Measurements from ENCODE around the gene PDILT.
"Not testable (repeated sequence)": the region's sequence is repeated elsewhere in the genome, so short reads cannot be mapped to it uniquely, and the experiment has no call there.

The PDILT gene, protein sequence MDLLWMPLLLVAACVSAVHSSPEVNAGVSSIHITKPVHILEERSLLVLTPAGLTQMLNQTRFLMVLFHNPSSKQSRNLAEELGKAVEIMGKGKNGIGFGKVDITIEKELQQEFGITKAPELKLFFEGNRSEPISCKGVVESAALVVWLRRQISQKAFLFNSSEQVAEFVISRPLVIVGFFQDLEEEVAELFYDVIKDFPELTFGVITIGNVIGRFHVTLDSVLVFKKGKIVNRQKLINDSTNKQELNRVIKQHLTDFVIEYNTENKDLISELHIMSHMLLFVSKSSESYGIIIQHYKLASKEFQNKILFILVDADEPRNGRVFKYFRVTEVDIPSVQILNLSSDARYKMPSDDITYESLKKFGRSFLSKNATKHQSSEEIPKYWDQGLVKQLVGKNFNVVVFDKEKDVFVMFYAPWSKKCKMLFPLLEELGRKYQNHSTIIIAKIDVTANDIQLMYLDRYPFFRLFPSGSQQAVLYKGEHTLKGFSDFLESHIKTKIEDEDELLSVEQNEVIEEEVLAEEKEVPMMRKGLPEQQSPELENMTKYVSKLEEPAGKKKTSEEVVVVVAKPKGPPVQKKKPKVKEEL

DNA sequence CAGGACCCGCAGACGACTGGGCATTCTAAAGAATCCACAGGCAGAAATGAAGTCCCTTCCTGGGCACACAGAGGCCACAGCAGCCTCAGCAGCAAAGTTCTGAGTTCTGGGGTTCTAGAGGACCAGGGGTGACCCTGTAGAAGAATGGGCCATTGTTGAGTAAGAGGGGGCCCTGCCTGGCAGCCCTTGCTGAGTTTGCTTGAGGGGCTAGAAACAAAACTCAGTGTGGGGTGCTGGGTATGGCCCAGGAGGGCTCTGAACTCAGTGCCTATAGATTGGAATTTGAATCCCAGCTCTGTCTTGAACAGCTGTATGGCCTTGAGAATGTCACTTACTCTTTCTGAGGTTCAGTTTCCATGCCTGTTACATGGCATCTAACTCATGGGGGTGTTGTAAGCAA lies at the start of gene PDILT:
TSS of gene PDILT (minus strand) at position 101 of the 400 bp plus-strand sequence. CDS start 5,437 bp downstream, outside the sequence.
- FAIRE-seq = no peak

DNA sequence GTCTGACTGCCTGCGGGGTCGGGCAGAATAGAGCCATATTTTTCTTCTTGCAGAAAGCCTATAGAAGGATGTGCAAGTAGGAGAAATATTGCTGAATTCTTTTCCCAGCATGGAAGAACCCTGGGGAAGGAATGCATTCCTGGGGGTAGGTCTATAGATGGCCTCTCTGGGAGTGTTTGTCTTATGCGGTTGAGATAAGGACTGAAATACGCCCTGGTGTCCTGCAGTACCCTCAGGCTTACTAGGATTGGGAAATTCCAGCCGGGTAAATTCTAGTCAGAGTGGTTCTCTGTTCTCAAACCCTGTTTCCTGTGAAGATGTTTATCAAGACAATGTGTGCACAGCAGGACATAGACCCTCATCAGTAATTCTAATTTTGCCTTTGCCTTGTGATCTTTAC lies 49.1 kb upstream of the PDILT start:
- not testable (repeated sequence) for FAIRE-seq

DNA sequence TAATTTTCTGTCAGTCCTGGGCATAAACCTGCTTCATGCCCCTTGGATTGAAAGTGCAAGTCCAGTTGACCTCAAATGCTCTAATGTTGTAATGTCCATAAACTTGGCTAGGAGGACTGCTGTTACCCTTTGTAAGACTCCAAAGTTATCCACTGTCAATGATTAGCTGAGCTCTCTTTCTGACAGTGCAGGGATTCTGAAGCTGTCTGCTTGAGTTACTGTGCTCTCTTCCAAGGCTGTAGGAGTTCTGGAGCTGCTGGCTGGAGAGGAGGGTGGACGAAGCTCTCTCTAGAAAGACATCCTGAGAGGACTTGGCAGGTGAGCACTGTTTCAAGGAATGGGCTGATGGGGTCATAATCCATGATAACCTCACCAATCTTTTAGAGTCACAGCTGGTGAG lies 46.8 kb upstream of the PDILT start, which contains the start of gene ACSM2A:
TSS of gene ACSM2A (plus strand) at position 158 of the 400 bp plus-strand sequence. CDS start 8,594 bp downstream, outside the sequence.
- FAIRE-seq = not testable (repeated sequence)

DNA sequence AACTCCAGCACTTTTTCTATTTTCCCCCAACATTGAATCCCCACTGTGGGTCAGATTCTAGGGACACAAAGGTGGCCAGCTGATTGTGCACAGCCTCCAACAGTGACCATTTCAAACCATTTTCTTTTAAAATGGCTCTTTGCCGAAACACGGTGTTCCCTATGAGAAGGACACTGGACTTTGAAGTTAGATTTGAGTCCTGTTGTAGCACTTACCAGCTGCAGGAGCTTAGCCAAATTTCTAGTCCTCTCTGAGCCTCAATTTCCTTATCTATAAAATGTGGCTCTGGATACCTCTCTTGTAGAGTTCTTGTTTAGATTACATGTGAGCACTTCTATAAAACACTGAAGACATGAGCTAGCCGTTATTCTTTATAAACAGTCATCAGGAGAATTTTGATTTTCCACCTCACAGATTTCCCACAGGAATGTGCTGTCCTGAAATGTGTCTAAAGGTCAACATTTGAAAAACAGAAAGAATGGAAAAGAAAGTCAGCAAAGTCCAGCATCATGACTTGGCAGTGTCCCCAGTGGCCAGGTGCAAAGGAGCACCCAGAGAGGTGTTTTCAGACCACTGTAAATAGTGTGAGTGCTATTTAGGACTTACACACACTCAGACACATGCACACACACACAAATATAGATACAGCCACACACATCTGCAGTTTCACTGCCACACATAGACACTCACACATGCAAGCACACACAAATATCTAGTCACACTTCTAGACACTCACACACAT lies 42.3 kb upstream of the PDILT start:
- FAIRE-seq = not testable (repeated sequence)

DNA sequence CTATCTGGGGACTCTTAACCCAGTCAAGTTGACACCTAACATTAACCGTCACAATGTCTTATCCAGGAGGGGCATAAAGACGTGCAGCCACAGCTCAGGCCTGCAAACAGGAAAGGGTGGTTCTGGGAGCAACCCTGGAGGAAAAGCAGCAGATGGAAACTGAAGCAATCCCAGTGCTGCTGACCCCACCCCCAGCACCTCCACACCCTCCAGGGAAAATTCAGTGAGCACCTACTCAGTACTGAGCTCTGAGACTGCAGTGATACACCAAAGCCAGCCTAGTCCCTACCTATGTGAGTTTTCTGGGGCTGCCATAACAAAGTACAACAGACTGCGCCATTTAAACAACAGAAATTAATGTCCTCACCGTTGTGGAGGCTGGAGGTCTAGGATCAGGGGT lies 37.3 kb upstream of the PDILT start:
- FAIRE-seq = not testable (repeated sequence)

DNA sequence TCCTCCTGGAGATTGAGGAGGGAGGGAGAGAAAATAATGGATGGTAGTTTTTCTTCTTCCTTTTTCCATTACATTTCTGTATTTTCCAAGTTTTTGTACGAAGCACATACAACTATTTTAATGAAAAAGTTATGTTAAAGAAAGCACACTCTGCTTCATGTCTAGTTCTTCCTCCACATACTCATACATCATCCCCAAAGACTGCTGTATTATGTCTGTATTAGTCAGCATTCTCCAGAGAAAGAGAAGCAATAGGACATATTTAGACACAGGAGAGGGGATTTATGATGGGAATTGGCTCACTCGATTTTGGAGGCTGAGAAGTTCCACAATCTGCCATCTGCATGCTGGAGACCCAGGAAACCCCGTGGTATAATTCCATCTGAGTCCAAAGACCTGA lies 36.7 kb upstream of the PDILT start:
- FAIRE-seq = no peak

DNA sequence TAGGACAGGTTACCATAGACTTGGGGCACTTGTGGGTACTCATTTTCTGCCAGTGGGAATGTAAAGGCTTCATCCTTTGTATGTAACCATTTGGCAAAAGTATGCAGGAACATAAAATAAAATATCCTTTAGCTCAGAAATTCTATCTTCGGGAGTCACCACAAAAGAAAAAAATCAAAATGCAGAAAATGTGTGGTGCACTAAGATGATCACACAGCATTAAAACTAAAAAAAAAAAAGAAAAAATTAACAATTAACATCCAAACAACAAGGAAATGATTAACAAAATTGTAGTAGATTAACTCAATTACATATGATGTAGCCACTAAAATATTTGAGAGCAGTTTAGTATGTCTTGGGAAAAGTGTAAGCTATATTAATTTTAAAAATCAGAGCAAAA lies 36.2 kb upstream of the PDILT start:
- FAIRE-seq = not testable (repeated sequence)

DNA sequence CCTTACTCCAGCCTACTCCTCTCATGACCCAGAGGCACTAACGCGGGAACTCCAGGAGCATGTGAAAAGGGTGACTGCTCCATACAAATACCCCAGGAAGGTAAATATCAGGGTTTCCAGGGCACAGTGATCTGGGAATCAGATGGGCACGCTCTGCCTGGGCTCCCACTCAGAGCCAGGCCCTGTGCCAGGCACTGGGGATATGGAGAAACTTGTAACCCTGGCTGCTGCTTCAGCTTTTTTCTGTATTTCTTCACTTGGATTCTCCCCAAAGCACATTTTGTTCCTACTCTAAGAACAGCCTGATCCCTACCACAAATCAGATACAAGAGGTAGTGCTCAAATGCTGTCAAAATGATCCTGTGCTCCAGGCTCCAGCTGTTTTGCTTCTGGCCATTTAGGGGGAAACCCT lies 35.3 kb upstream of the PDILT start:
- not testable (repeated sequence) for FAIRE-seq

DNA sequence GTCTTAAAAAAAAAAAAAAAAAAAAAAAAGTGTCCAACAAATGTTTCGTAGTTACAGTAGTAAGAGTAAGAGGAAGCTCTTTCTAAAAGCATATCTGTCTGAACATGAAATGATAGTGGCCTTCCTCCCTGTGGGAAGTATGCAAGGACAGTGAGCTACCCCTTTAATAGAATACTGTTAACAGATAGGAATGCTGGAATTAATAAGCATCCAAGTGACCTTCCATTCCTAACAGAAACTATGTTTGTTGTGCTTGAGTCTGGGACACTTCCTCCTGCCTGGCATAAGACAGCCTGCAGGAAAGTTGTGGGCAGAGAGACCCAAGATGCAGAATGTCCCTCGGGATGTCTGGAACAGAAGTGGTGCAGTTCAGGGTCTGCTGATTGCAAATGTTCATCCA lies 34.4 kb upstream of the PDILT start:
- not testable (repeated sequence) for FAIRE-seq

DNA sequence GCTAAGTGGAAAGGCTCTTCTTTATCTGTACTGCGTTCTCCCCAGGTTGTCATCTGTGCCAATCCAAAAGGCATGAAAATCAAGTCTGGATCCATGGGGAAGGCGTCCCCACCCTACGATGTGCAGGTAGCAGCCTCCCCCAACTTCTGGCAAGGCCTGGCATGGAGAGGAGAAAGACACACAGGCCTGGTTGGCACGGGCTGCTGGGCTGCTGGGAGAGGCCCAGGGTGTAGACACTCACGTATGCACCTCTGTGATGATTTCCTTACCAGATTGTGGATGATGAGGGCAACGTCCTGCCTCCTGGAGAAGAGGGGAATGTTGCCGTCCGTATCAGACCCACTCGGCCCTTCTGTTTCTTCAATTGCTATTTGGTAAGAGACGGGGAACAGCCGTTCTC lies 26.4 kb upstream of the PDILT start:
- no peak for FAIRE-seq

DNA sequence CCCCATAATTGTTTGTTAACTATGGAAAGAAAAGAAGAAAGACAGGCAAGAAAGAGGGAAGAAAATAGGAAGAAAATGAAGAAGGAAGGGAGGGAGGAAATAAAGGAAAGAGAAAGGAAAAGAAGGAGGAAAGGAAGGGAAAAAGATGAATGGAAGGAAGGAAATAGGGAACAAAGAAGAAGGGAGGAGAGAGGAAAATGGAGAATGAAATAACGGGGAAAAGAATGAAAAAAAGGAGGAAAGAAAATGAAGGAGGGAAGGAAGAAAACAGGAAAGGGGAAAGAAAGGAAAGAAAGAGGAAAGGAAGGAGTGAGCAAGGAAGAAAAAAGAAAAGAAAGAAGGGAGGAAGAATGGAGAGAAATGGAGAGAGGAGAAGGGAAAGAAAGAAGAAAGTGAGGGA lies 25.9 kb upstream of the PDILT start:
- not testable (repeated sequence) for FAIRE-seq

DNA sequence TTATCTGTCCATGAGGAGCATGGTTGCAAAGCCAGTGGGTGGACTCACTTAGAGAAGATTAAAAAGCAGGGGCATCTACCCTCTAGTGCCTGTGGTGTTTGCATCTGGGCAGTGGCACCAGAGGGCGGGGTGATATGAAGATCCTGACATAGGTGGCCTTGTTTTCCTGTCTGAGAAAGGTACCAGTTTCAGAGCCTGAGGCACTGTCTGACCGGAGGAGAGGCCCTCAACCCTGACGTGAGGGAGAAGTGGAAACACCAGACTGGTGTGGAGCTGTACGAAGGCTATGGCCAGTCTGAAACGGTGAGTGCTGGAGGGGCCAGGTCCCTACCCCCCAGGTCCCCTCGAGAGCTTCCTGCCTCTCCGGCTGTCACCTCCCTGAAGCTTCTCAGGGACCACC lies 25.0 kb upstream of the PDILT start:
- FAIRE-seq = not testable (repeated sequence)

DNA sequence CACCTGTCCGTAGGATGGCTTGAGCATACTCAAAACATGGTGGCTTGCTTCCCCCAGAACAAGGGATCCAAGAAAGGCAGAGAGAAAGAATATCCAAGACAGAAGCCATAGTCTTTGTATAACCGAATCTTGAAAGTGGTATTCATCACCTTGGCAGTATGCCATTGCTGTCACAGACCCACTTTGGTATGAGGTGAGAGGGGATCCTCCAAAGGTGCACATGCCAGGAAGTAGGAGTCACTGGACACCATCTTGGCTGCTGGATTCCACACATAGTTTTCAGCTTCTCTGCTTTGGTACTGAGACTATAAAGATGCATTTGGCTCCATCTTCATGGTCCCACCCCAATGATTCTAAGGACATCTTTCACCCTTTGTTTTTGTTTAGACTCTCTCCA lies 22.9 kb upstream of the PDILT start:
- not testable (repeated sequence) for FAIRE-seq

DNA sequence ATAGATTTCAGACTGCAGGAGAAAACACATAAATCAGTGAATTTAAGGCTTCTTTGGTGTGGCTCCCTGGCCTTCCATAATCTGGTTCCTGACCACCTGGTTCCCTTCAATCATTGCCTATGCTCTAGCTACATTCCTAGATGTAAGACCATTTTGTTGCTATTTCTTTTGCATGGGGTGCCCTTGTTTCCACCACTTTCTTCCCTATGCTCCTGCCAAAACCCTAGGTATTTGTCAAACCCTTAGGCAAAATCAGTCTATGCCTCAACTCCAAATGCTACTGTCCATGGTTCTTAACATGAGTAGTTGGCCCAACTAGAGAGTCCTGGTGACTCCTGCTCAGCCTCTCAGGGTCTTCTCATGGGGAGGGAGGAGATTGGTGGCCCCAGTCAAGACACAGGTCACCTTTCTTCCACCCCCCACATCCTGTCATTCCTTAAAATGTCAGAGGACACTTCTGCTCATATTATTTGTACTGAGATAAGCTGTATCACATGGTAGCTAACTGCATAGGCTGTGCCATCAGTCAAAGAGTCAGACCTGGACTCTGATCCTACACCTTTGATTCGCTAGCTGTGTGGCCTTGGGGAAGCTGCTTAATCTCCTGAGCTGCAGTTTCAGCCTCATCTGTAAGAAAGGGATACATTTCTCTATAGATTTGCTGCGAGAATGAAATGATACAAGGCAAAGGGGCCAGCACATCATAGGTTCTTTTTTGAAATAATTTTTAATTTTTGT lies 19.8 kb upstream of the PDILT start:
- FAIRE-seq = no peak

DNA sequence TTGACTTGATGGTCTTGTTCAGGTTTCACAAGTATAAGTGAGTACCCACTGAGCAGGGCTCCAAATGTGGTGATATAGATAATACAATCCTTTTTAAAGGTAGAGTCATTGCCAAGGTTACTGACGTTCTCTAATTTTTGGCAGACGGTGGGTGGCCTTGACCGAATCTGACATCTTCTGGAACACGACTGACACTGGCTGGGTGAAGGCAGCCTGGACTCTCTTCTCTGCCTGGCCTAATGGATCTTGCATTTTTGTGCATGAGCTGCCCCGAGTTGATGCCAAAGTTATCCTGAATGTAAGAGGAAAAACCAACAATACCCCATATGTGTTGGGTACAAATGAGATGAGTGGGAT lies 19.2 kb upstream of the PDILT start:
- not testable (repeated sequence) for FAIRE-seq

DNA sequence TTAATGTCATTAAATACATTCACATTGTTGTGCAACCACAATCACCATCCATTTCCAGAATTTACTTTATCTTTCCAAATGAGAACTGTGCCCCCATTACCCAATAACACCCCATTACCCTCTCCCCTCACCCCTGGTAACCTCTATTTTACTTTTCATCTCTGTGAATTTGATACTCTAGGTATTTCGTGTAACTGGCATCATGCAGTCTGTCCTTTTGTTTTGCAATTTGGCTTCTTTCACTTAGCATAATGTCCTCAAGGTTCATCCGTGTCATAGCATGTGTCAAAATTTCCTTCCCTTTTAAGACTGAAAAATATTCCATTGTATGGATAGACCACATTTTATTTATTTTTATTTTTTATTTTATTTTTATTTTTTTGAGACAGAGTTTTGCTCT lies 17.2 kb upstream of the PDILT start:
- FAIRE-seq = not testable (repeated sequence)

DNA sequence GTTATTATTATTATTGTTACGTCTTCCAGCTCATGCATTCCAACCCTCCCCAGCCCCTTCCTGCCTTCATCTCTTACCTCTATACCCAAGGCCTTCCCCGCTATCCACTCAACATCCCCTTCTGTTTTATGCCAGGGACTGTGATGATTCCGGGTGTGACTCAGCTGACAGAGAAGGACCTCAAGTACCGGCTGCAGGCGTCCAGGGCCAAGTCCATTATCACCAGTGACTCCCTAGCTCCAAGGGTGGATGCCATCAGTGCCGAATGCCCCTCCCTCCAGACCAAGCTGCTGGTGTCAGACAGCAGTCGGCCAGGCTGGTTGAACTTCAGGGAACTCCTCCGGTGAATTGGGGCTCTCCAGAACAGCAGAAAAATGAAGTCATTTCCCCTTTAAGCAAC lies 14.6 kb upstream of the PDILT start:
- FAIRE-seq = not testable (repeated sequence)

DNA sequence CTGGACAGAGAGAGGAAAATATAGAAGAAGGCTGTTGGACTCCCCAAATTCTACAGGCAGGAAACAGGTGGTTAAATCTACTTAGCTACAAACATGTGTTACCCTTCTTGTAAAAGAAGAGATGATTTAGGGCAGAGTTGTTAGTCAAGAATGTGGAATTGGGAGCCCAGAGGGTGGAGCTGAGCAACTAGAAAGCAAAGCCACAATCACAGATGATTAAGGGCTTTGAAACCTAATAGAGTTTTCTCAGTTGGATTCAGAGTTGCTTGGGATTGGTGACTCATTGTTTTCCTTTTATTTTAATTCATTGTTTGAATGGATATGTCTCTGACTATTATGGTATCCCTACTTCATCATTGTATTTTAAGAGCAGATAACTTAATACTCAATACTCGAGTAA lies 11.0 kb upstream of the PDILT start:
- FAIRE-seq = no peak

DNA sequence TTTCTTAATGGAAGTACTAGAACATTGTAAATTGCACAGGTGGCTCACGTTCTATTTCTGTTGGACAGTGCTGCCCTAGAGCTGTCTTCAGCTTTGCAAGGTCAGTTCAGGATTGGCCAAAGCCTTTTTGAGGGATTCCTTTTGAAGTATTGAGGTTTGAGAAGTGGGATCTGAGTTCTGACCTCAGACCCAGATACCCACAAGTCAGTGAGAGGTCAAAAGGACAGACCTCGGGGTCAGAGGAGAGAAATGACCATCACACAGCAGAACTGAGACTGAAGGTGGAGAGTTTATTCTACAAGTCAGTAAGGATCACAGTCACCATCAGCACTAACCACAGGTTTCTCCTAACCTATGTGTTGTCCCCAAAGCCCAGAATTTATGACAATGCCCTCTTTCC lies 6.5 kb upstream of the PDILT start:
- FAIRE-seq = no peak

DNA sequence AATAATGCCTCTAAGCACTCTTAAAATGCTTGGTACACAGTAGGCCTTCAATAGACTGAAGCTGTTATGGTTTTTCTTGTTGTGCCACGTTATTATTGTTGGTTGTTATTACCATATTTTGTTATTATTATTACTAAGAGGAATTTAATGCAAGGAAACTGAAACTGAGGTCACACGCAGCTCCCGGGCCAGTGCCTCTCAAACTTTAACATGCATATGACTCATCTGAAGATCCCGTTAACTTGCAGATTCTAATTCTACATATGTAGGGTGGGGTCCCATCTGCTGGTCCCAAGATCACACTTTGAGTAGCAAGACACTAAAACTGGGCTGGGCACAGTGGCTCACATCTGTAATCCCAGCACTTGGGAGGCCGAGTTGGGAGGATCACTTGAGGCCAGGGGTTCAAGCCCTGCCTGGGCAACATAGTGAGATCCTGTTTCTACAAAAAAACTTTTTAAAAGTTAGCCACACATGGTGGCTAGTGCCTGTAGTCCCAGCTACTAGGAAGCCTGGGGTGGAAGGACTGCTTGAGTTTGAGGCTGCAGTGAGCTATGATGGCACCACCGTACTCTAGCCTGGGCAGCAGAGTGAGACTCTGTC lies 5.7 kb upstream of the PDILT start:
- FAIRE-seq = no peak

DNA sequence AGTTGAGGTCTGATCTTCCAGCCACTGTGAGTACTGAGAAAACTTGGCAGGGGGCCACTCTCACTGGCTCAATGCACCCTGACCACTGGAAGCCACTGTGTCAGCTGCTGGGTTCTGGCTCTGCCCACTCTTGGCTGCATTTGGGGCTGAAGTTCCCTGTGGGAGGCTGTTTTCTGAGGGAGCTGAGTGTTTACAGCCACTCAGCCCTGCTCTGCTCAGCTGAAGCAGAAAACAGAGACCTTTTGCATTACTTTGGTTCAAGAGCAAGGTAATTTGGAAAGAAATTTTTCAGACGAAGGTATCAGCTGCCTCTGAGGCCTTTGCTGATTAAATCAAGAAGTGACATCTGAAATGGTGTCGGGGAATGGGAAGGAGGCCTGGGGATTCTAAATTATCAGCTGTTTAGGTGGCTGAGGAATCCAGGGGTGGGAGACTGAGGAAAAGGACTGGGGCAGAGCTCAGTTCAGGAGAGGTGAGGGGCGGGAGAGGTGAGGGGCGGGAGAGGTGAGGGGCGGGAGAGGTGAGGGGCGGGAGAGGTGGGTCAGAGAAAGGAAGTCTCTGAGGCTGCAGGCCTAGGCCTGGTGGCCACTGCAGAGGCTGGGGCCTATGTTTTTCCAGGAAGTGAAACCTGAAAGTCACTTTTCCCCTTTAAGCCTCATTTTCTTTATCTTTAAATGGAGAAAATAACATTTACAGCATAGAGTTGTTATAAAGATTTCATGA lies 5.0 kb upstream of the PDILT start, which contains the start of gene ACSM5:
TSS of gene ACSM5 (plus strand) at position 137 of the 723 bp plus-strand sequence. CDS start 1,951 bp downstream, outside the sequence.
- no peak for FAIRE-seq

DNA sequence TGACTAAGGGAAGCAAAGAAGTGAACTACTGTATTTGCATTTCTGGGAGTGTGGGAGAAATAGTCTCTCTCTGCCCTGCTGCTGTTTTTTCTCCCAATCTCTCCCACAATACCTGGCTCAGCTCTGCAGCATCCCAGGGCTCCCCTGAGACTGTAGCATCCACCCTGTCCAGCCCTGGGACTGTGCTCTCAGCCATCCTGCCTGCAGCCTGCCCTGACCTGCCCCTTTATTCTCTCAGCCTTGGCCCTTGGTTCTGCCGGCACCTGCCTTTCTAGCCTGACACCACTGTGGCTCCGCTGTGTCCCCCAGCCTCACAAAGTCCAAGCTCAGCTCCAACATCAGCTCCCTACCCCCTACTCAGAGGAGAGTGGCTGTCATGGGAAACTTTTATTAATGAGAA lies 1.9 kb downstream of the PDILT start:
- no peak for FAIRE-seq

Data from colon (tissue), 2 donors.